Endothelial cell of umbilical vein (primary cell): Measurements from ENCODE around the gene MLYCD. TPM values are rescaled to one million over a fixed set of nuclear protein-coding genes. Genes with fewer than 3 reads are reported as not detected.

Experiments used
- BruUV-seq: library from RNA; stranded (reverse); fragments of 400-500 nt; replicated peaks from 2 replicates; lab custom pipeline; 2021; lab: Mats Ljungman, UMichigan
- CTCF ChIA-PET: fragments of 300-600, 350-600 bp; sonication (Branson Sonifier 250); formaldehyde crosslinking; loops from one replicate; lab custom pipeline; 2021; ENCODE audit warnings: antibody characterized with exemption, inconsistent platforms; lab: Charles Lee
- POLR2A ChIA-PET: fragments of 300-600, 350-600 bp; sonication (Branson Sonifier 250); formaldehyde crosslinking; loops from one replicate; lab custom pipeline; 2021; ENCODE audit warnings: antibody characterized with exemption, inconsistent platforms; lab: Charles Lee
- DNase-seq: peaks from one replicate; pipeline ENCODE4 v3.0.0-alpha.2; 2011; ENCODE audit warnings: low read depth, low spot score
- FAIRE-seq: peaks from 2 replicates; lab custom pipeline; 2011; peaks lifted over from hg19 to GRCh38; lab: Jason Lieb, UNC
- H2AFZ ChIP-seq: 2 replicates; pipeline ENCODE4 v1.6.0; 2012; ENCODE audit warnings: low read depth, low read length, control low read depth, inconsistent platforms
- H3K27ac ChIP-seq: 2 replicates; pipeline ENCODE4 v1.5.1; 2011; ENCODE audit warnings: low read depth, mild to moderate bottlenecking, control low read depth, low read length, moderate library complexity; ENCODE audit not compliant: insufficient read depth
- H3K27me3 ChIP-seq, 2 experiments: 2 replicates each; pipeline versions ENCODE4 v1.6.0 to v1.6.1; 2011; ENCODE audit warnings: low read length in 2 of 2, mixed read lengths in 1 of 2; ENCODE audit not compliant: control insufficient read depth in 2 of 2, insufficient read depth in 2 of 2
- H3K36me3 ChIP-seq, 2 experiments: 2 replicates in 1 of 2; 3 replicates in 1 of 2; pipeline ENCODE4 v1.5.1; 2011; ENCODE audit warnings: low read length in 2 of 2, mild to moderate bottlenecking in 1 of 2, moderate library complexity in 1 of 2; ENCODE audit not compliant: control insufficient read depth in 2 of 2, insufficient read depth in 2 of 2; ENCODE audit errors: extremely low read depth in 1 of 2
- H3K4me1 ChIP-seq: 3 replicates; pipeline ENCODE4 v1.5.1; 2011; ENCODE audit warnings: mild to moderate bottlenecking, low read length; ENCODE audit not compliant: control insufficient read depth, insufficient read depth; ENCODE audit errors: extremely low read depth
- H3K4me2 ChIP-seq: 2 replicates; pipeline ENCODE4 v1.6.1; 2011; ENCODE audit warnings: low read length, control low read depth, mixed read lengths; ENCODE audit not compliant: insufficient read depth
- H3K4me3 ChIP-seq, 3 experiments: fragments of 200-600 bp in 1 of 3; sonication (generic), shearing (Covaris generic) in 1 of 3; replicated peaks in 1 of 3; 2 replicates each; pipeline ENCODE4 v1.5.1; 2011 to 2016; ENCODE audit warnings: control low read depth in 3 of 3, low read length in 3 of 3, mild to moderate bottlenecking in 2 of 3, inconsistent platforms in 1 of 3, low read depth in 1 of 3, moderate library complexity in 1 of 3; ENCODE audit not compliant: insufficient read depth in 1 of 3
- H3K79me2 ChIP-seq: 2 replicates; pipeline ENCODE4 v1.6.0; 2012; ENCODE audit warnings: low read length, inconsistent platforms; ENCODE audit not compliant: control insufficient read depth, insufficient read depth
- H3K9ac ChIP-seq: replicated peaks from 2 replicates; pipeline ENCODE3; 2011; ENCODE audit warnings: low read length, control low read depth; ENCODE audit not compliant: insufficient read depth; ENCODE audit errors: extremely low read depth
- H3K9me1 ChIP-seq: replicated peaks from 3 replicates; pipeline ENCODE4 v1.6.0; 2011; ENCODE audit warnings: mild to moderate bottlenecking, low read length; ENCODE audit not compliant: control insufficient read depth, insufficient read depth; ENCODE audit errors: extremely low read depth
- H3K9me3 ChIP-seq: replicated peaks from 2 replicates; pipeline ENCODE4 v1.5.1; 2012; ENCODE audit warnings: low read length, inconsistent platforms; ENCODE audit not compliant: control insufficient read depth, insufficient read depth
- H4K20me1 ChIP-seq: replicated peaks from 2 replicates; pipeline ENCODE3; 2011; ENCODE audit warnings: mild to moderate bottlenecking, low read length; ENCODE audit not compliant: control insufficient read depth, insufficient read depth; ENCODE audit errors: extremely low read depth
- CTCF ChIP-seq, 2 donors: IDR thresholded peaks; 1 replicate in 1 of 2; 2 replicates in 1 of 2; pipeline ENCODE4 v1.5.1; 2011; ENCODE audit warnings: low read length in 2 of 2, mild to moderate bottlenecking in 2 of 2, moderate library complexity in 2 of 2, control low read depth in 1 of 2, inconsistent platforms in 1 of 2, low read depth in 1 of 2; ENCODE audit not compliant: insufficient read depth in 1 of 2; ENCODE audit errors: extremely low read depth in 1 of 2
- EZH2 ChIP-seq: IDR thresholded peaks from 2 replicates; pipeline ENCODE4 v1.6.1; 2012; ENCODE audit warnings: borderline replicate concordance, low read depth, mild to moderate bottlenecking, moderate library complexity, low read length, inconsistent platforms; ENCODE audit not compliant: severe bottlenecking
- FOS ChIP-seq: IDR thresholded peaks from 2 replicates; pipeline ENCODE4 v1.6.1; 2011; ENCODE audit warnings: mild to moderate bottlenecking, low read length, moderate library complexity, borderline replicate concordance; ENCODE audit not compliant: insufficient read depth
- GATA2 ChIP-seq: IDR thresholded peaks from 2 replicates; pipeline ENCODE4 v1.7.0; 2011; ENCODE audit warnings: low read depth, mild to moderate bottlenecking, moderate library complexity, mixed read lengths, low read length; ENCODE audit not compliant: insufficient read length, insufficient read depth
- JUN ChIP-seq: IDR thresholded peaks from 2 replicates; pipeline ENCODE4 v1.6.1; 2011; ENCODE audit warnings: borderline replicate concordance, low read depth; ENCODE audit not compliant: insufficient read length, insufficient read depth
- MYC ChIP-seq: IDR thresholded peaks from one replicate; pipeline ENCODE4 v1.6.1; 2011; ENCODE audit warnings: mild to moderate bottlenecking, low read depth, low read length
- POLR2A ChIP-seq: IDR thresholded peaks from 2 replicates; pipeline ENCODE4 v1.6.1; 2012; ENCODE audit warnings: low read depth, mild to moderate bottlenecking, control low read depth, low read length
- POLR2AphosphoS5 ChIP-seq: IDR thresholded peaks from 2 replicates; pipeline ENCODE4 v1.6.1; 2012; ENCODE audit warnings: low read depth, mild to moderate bottlenecking, control low read depth, low read length, moderate library complexity; ENCODE audit not compliant: insufficient read depth
- dilution Hi-C: fragments of 300-500 bp; cut with MboI; formaldehyde crosslinking; loops from one replicate; pipeline ENCODE4 v1.15.0; 2019; ENCODE audit warnings: low sequenced_read_pairs; ENCODE audit not compliant: extremely low pct_ligation_motif_present
- intact Hi-C: fragments of 100-400 bp; cut with micrococcal nuclease; formaldehyde crosslinking; loops from one replicate; pipeline ENCODE4 v1.10.0; 2022
- polyA plus RNA-seq, 4 experiments: library from polyadenylated mRNA; depleted of rRNA in 3 of 4; stranded (reverse) in 3 of 4; unstranded in 1 of 4; fragments of >200 nt; gene quantifications; 2 replicates each; pipeline versions ENCODE4 v1.2.1 to v1.2.3, GENCODE V29; 2011 to 2012; ENCODE audit warnings: missing spikeins in 1 of 4
- total RNA-seq: library from RNA; stranded (reverse); gene quantifications from 2 replicates; pipeline ENCODE4 v1.2.3, GENCODE V29; 2021
- TF ChIP-seq, protein P1 (sequence below): IDR thresholded peaks from 2 replicates; pipeline ENCODE4 v1.6.1; 2011; ENCODE audit not compliant: insufficient read depth, insufficient read length

MLYCD gene
- total and polyA plus RNA-seq, 2 donors (not counting 3 experiments of a cell fraction or from before 2014, with no cell fraction given), result 2.0 to 3.4 TPM

- Histone ChIP-seq H3K9ac (no peak overlapping the region), H3K9me3 (no peaks in the 10 kb centered on the region), H3K27me3 (no peaks in the 10 kb centered on the region), H4K20me1 (no peaks in the 10 kb centered on the region), H3K36me3 (no peaks in the 10 kb centered on the region), H2AFZ (no peak overlapping the region), H3K4me1 (peaks cover 3% of the 10 kb centered on the region), H3K4me2 (no peak overlapping the region), H3K27ac (no peak overlapping the region), H3K4me3 (no peak overlapping the region), H3K9me1 (no peaks in the 10 kb centered on the region), H3K79me2 (no peaks in the 10 kb centered on the region)
- ChIA-PET CTCF (interaction anchor here (0.8 to 3.1 kb wide), 14 partner anchors 9 to 261 kb away, joined by 3 to 14 read pairs (median 4); partner anchors contain the start of genes OSGIN1 and TAF1C), POLR2A (no interaction called here)
- TF ChIP-seq JUN (no peak), POLR2AphosphoS5 (no peak), POLR2A (no peak), CTCF (IDR thresholded peaks at IDR 0.05; ENCODE audit: extremely low read depth in 1 of 2, insufficient read depth in 1 of 2, low read depth in 1 of 2, low read length in 2 of 2) (no peak), GATA2 (no peak), EZH2 (no peak), FOS (no peak), MYC (no peak)
- TF ChIP-seq, protein P1, sequence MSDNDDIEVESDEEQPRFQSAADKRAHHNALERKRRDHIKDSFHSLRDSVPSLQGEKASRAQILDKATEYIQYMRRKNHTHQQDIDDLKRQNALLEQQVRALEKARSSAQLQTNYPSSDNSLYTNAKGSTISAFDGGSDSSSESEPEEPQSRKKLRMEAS, result no peak
- dilution Hi-C loops (no loop called here), intact Hi-C loops (loop anchor here (1.0 to 2.0 kb wide), 3 partner anchors 27 to 136 kb away; partner anchors contain the start of gene OSGIN1)
- no peak for DNase-seq
- no peak for FAIRE-seq
- BruUV-seq, result no TSS peak
Observed at GRCh38 chr16:83925957-83926725, 27.2 kb downstream of the MLYCD start.
